H9 (cell line): ENCODE measurements around the gene C17orf78. TPM values are rescaled to one million over a fixed set of nuclear protein-coding genes. Genes with fewer than 3 reads are reported as not detected.

ENCODE experiments used
- DNase-seq: peaks from one replicate; pipeline ENCODE4 v3.0.0-alpha.2; 2017
- H2AFZ ChIP-seq: one replicate; pipeline ENCODE4 v1.6.1; 2013; ENCODE audit warnings: mild to moderate bottlenecking, low read length, control low read depth, moderate library complexity
- H2AK5ac ChIP-seq: 2 replicates; pipeline ENCODE4 v1.6.1; 2013; ENCODE audit warnings: low read length, control low read depth, mixed read lengths; ENCODE audit not compliant: insufficient read length
- H2BK120ac ChIP-seq: one replicate; pipeline ENCODE4 v1.6.1; 2013; ENCODE audit warnings: low read depth, mild to moderate bottlenecking, low read length, control low read depth, inconsistent platforms; ENCODE audit not compliant: poor library complexity, severe bottlenecking
- H2BK12ac ChIP-seq: 2 replicates; pipeline ENCODE4 v1.6.1; 2013; ENCODE audit warnings: low read length, control low read depth, mixed read lengths, low read depth; ENCODE audit not compliant: insufficient read length
- H2BK15ac ChIP-seq: 2 replicates; pipeline ENCODE4 v1.6.1; 2013; ENCODE audit warnings: low read depth, low read length, control low read depth
- H2BK20ac ChIP-seq: one replicate; pipeline ENCODE4 v1.6.1; 2013; ENCODE audit warnings: low read depth, mild to moderate bottlenecking, low read length, control low read depth, inconsistent platforms; ENCODE audit not compliant: poor library complexity, severe bottlenecking
- H2BK5ac ChIP-seq: 2 replicates; pipeline ENCODE4 v1.6.1; 2013; ENCODE audit warnings: low read length, control low read depth, mixed read lengths; ENCODE audit not compliant: insufficient read length
- H3K14ac ChIP-seq: 2 replicates; pipeline ENCODE4 v1.6.1; 2013; ENCODE audit warnings: low read length, control low read depth; ENCODE audit not compliant: insufficient read depth
- H3K18ac ChIP-seq: 2 replicates; pipeline ENCODE4 v1.6.1; 2013; ENCODE audit warnings: low read depth, mild to moderate bottlenecking, mixed read lengths, low read length, control low read depth; ENCODE audit not compliant: insufficient read length
- H3K23ac ChIP-seq: 2 replicates; pipeline ENCODE4 v1.6.1; 2013; ENCODE audit warnings: low read length, control low read depth, mixed read lengths, low read depth; ENCODE audit not compliant: insufficient read length
- H3K23me2 ChIP-seq: 2 replicates; pipeline ENCODE4 v1.6.1; 2013; ENCODE audit warnings: low read depth, mild to moderate bottlenecking, mixed read lengths, low read length, control low read depth; ENCODE audit not compliant: insufficient read length, poor library complexity, severe bottlenecking
- H3K27ac ChIP-seq: 2 replicates; pipeline ENCODE4 v1.5.1; 2013; ENCODE audit warnings: low read length, control low read depth, mixed read lengths, low read depth; ENCODE audit not compliant: insufficient read length
- H3K27me3 ChIP-seq: 2 replicates; pipeline ENCODE4 v1.6.1; 2013; ENCODE audit warnings: low read length, control low read depth, inconsistent platforms; ENCODE audit not compliant: insufficient read depth
- H3K4ac ChIP-seq: 2 replicates; pipeline ENCODE4 v1.6.1; 2013; ENCODE audit warnings: low read depth, mild to moderate bottlenecking, control low read depth, inconsistent platforms, low read length, moderate library complexity
- H3K4me1 ChIP-seq: 2 replicates; pipeline ENCODE4 v1.6.1; 2013; ENCODE audit warnings: low read length, control low read depth, inconsistent platforms; ENCODE audit not compliant: insufficient read depth
- H3K4me2 ChIP-seq: 2 replicates; pipeline ENCODE4 v1.6.1; 2013; ENCODE audit warnings: low read length, control low read depth, mixed read lengths; ENCODE audit not compliant: insufficient read length, insufficient read depth
- H3K56ac ChIP-seq: 2 replicates; pipeline ENCODE4 v1.6.1; 2013; ENCODE audit warnings: low read depth, mild to moderate bottlenecking, mixed read lengths, low read length, control low read depth; ENCODE audit not compliant: insufficient read length
- H3K79me1 ChIP-seq: 2 replicates; pipeline ENCODE4 v1.6.1; 2013; ENCODE audit warnings: low read depth, mild to moderate bottlenecking, moderate library complexity, low read length, control low read depth, inconsistent platforms; ENCODE audit not compliant: insufficient read depth, poor library complexity, severe bottlenecking
- H3K79me2 ChIP-seq: 2 replicates; pipeline ENCODE4 v1.6.1; 2013; ENCODE audit warnings: low read length, control low read depth, inconsistent platforms; ENCODE audit not compliant: insufficient read depth
- H3K9ac ChIP-seq: 2 replicates; pipeline ENCODE4 v1.6.1; 2013; ENCODE audit warnings: low read length, control low read depth, mixed read lengths; ENCODE audit not compliant: insufficient read length; ENCODE audit errors: extremely low read depth
- H3K9me3 ChIP-seq: one replicate; pipeline ENCODE4 v1.6.1; 2013; ENCODE audit warnings: low read depth, low read length, inconsistent platforms; ENCODE audit not compliant: control insufficient read depth
- H3T11ph ChIP-seq: one replicate; pipeline ENCODE4 v1.6.1; 2013; ENCODE audit warnings: mild to moderate bottlenecking, low read length, control low read depth, inconsistent platforms
- H4K20me1 ChIP-seq: one replicate; pipeline ENCODE4 v1.6.1; 2013; ENCODE audit not compliant: control insufficient read depth, insufficient read length, insufficient read depth
- H4K5ac ChIP-seq: 2 replicates; pipeline ENCODE4 v1.6.1; 2013; ENCODE audit warnings: low read depth, mild to moderate bottlenecking, mixed read lengths, low read length, control low read depth; ENCODE audit not compliant: insufficient read length
- H4K8ac ChIP-seq: replicated peaks from 2 replicates; pipeline ENCODE4 v1.6.1; 2013; ENCODE audit warnings: low read length, control low read depth, mixed read lengths, low read depth; ENCODE audit not compliant: insufficient read length
- H4K91ac ChIP-seq: 2 replicates; pipeline ENCODE4 v1.6.1; 2013; ENCODE audit warnings: low read depth, mild to moderate bottlenecking, moderate library complexity, mixed read lengths, low read length, control low read depth; ENCODE audit not compliant: insufficient read length
- H3K27ac Mint-ChIP-seq, 3 experiments: 2 replicates in 2 of 3; 3 replicates in 1 of 3; pipeline ENCODE4 v1.8.0; 2020 to 2021; ENCODE audit warnings: mixed read lengths in 3 of 3, mild to moderate bottlenecking in 1 of 3, moderate library complexity in 1 of 3
- H3K27me3 Mint-ChIP-seq: 2 replicates; pipeline ENCODE4 v1.8.0; 2021; ENCODE audit warnings: low read depth, mild to moderate bottlenecking, moderate library complexity, mixed read lengths
- H3K36me3 Mint-ChIP-seq, 3 experiments: 2 replicates in 2 of 3; 3 replicates in 1 of 3; pipeline ENCODE4 v1.8.0; 2020 to 2021; ENCODE audit warnings: low read depth in 3 of 3, mixed read lengths in 3 of 3; ENCODE audit not compliant: insufficient read depth in 1 of 3
- H3K4me1 Mint-ChIP-seq, 2 experiments: 2 replicates each; pipeline ENCODE4 v1.8.0; 2020; ENCODE audit warnings: mixed read lengths in 2 of 2
- H3K4me3 Mint-ChIP-seq, 2 experiments: 2 replicates in 1 of 2; 3 replicates in 1 of 2; pipeline ENCODE4 v1.8.0; 2020 to 2021; ENCODE audit warnings: mild to moderate bottlenecking in 2 of 2, mixed read lengths in 2 of 2, moderate library complexity in 1 of 2
- H3K9me3 Mint-ChIP-seq, 2 experiments: 2 replicates in 1 of 2; 3 replicates in 1 of 2; pipeline ENCODE4 v1.8.0; 2020; ENCODE audit warnings: mild to moderate bottlenecking in 2 of 2, mixed read lengths in 2 of 2, moderate library complexity in 1 of 2
- WGBS: extraction: QIAGEN DNeasy Blood & Tissue Kit; methylation state at CpG from one replicate; pipeline ENCODE4 v1.1.7; 2013; ENCODE audit warnings: missing lambda C conversion rate, low lambda C conversion rate, mixed read lengths; ENCODE audit not compliant: insufficient read length; ENCODE audit errors: extremely low coverage; 5-methylcytosine and 5-hydroxymethylcytosine counted together
- total RNA-seq: library from RNA; stranded (reverse); gene quantifications from 2 replicates; pipeline ENCODE4 v1.2.1, GENCODE V29; 2021
- TF ChIP-seq, protein P1 (sequence below): fragments of 200-600 bp; sonication (generic); conservative IDR thresholded peaks from 3 replicates; pipeline ENCODE4 v1.8.0; 2021; ENCODE audit warnings: antibody characterized with exemption, mild to moderate bottlenecking

The C17orf78 gene
- total RNA-seq, 1 experiment from 2014 or later: not detected

- no peak overlapping the region for H2BK5ac ChIP-seq
- H3K36me3 Mint-ChIP-seq: peaks cover 10 to 61% (median 41%) of the 10 kb centered on the region in 3 experiments; a peak in 6 of 7 replicates
- H3K4ac ChIP-seq: no peak overlapping the region
- H3K14ac ChIP-seq: no peak overlapping the region
- no peaks in the 10 kb centered on the region for H3K9me3 ChIP-seq
- H2BK20ac ChIP-seq: no peak overlapping the region
- no peak overlapping the region for H2BK15ac ChIP-seq
- H2BK120ac ChIP-seq: no peak overlapping the region
- TF ChIP-seq, protein P1, sequence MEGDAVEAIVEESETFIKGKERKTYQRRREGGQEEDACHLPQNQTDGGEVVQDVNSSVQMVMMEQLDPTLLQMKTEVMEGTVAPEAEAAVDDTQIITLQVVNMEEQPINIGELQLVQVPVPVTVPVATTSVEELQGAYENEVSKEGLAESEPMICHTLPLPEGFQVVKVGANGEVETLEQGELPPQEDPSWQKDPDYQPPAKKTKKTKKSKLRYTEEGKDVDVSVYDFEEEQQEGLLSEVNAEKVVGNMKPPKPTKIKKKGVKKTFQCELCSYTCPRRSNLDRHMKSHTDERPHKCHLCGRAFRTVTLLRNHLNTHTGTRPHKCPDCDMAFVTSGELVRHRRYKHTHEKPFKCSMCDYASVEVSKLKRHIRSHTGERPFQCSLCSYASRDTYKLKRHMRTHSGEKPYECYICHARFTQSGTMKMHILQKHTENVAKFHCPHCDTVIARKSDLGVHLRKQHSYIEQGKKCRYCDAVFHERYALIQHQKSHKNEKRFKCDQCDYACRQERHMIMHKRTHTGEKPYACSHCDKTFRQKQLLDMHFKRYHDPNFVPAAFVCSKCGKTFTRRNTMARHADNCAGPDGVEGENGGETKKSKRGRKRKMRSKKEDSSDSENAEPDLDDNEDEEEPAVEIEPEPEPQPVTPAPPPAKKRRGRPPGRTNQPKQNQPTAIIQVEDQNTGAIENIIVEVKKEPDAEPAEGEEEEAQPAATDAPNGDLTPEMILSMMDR: no peak
- no peak overlapping the region for H3T11ph ChIP-seq
- no peak overlapping the region for H4K8ac ChIP-seq
- H3K23ac ChIP-seq: no peak overlapping the region
- H3K9me3 Mint-ChIP-seq: no peaks in the 10 kb centered on the region
- no peaks in the 10 kb centered on the region for H3K79me2 ChIP-seq
- H4K5ac ChIP-seq: no peak overlapping the region
- H4K20me1 ChIP-seq: no peaks in the 10 kb centered on the region
- H3K27me3 ChIP-seq: no peaks in the 10 kb centered on the region
- no peak for DNase-seq
- WGBS: 100% methylated on average over 1 of the region's 1 CpG
- H3K27ac ChIP-seq: no peak overlapping the region
- H4K91ac ChIP-seq: no peak overlapping the region
- no peaks in the 10 kb centered on the region for H3K27me3 Mint-ChIP-seq
- H3K23me2 ChIP-seq: no peaks in the 10 kb centered on the region
- no peak overlapping the region for H2BK12ac ChIP-seq
- peak overlapping the region in 2 of 3 experiments; percentile 2; a peak in 2 of 7 replicates for H3K27ac Mint-ChIP-seq
- H3K9ac ChIP-seq: no peak overlapping the region
- H3K4me3 Mint-ChIP-seq: no peak overlapping the region
- H3K56ac ChIP-seq: no peak overlapping the region
- no peak overlapping the region for H2AFZ ChIP-seq
- no peaks in the 10 kb centered on the region for H3K4me1 Mint-ChIP-seq
- H2AK5ac ChIP-seq: no peak overlapping the region
- H3K79me1 ChIP-seq: peaks cover 3% of the 10 kb centered on the region
- no peak overlapping the region for H3K4me2 ChIP-seq
- H3K4me1 ChIP-seq: no peaks in the 10 kb centered on the region
- no peak overlapping the region for H3K18ac ChIP-seq
Observed at GRCh38 chr17:37430051-37430627, 54.4 kb downstream of the C17orf78 start.
